Measurements from ENCODE around the gene CCDC12.

CCDC12 gene

DNA sequence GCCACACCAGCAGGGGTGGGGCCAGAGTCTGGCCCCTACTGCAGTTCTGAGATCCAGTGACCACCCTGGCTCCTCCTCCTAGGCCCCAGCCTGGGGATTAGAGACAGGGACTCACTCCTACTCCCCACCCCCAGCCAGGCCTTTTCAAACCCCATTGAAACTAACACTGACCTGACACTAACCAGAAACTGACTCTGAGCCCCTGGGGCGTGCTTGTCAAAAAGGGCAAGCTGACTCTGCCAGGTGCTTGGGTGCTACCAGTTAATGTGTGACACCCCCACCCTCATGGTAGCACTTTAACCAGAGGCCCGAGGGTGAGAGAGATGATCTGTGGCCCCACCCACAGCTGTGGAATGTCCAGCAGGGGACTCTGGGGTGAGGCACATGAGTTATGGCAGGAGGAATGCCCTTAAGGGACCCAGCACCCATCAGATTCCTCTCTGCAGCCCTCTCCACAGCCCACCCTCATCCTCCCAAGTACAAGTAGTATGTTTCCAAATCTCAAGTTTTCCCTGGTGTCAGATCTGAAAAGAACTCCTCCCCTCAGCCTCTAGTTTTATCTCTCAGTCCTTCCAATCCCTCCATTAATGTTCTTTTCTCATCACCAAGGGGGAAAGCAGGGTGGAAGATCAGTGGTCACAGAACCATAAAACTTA lies 97.6 kb downstream of the CCDC12 start:
- peak; percentile 8; the same call in 1 of the 3 replicates for ATAC-seq
- TF ChIP-seq ZC3H10 (CRISPR knock-in tag; IDR thresholded peaks at IDR 0.05) (no peak), ARNTL (CRISPR knock-in tag; IDR thresholded peaks at IDR 0.05; ENCODE audit: borderline replicate concordance, low read depth) (no peak), ISL1 (CRISPR knock-in tag; IDR thresholded peaks at IDR 0.05) (no peak), OSR1 (CRISPR knock-in tag; IDR thresholded peaks at IDR 0.05) (no peak), TOX (CRISPR knock-in tag; IDR thresholded peaks at IDR 0.05; ENCODE audit: borderline replicate concordance) (no peak), ZNF70 (CRISPR knock-in tag; IDR thresholded peaks at IDR 0.05) (no peak), ZNF565 (CRISPR knock-in tag; conservative IDR thresholded peaks at IDR 0.05; ENCODE audit: low read depth) (no peak), ZNF8 (CRISPR knock-in tag; IDR thresholded peaks at IDR 0.05) (no peak)
- TF ChIP-seq, protein P1, sequence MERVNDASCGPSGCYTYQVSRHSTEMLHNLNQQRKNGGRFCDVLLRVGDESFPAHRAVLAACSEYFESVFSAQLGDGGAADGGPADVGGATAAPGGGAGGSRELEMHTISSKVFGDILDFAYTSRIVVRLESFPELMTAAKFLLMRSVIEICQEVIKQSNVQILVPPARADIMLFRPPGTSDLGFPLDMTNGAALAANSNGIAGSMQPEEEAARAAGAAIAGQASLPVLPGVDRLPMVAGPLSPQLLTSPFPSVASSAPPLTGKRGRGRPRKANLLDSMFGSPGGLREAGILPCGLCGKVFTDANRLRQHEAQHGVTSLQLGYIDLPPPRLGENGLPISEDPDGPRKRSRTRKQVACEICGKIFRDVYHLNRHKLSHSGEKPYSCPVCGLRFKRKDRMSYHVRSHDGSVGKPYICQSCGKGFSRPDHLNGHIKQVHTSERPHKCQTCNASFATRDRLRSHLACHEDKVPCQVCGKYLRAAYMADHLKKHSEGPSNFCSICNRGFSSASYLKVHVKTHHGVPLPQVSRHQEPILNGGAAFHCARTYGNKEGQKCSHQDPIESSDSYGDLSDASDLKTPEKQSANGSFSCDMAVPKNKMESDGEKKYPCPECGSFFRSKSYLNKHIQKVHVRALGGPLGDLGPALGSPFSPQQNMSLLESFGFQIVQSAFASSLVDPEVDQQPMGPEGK (CRISPR knock-in tag; IDR thresholded peaks at IDR 0.05; ENCODE audit: borderline replicate concordance): no peak

- no peak for ATAC-seq
These were observed 99.0 kb downstream of the CCDC12 start, which contains the start of gene PTH1R for GRCh38 chr3:46877406-46878125. Gene PTH1R (plus strand): TSS chr3:46877721. CDS start chr3:46883560, 5,839 bp downstream.

GRCh38 chr3:46876313-46877300 lies 99.9 kb downstream of the CCDC12 start:
- TF ChIP-seq PPARA (CRISPR knock-in tag; IDR thresholded peaks at IDR 0.05; ENCODE audit: borderline replicate concordance) (no peak), ZNF70 (CRISPR knock-in tag; IDR thresholded peaks at IDR 0.05) (no peak), ESRRG (CRISPR knock-in tag; IDR thresholded peaks at IDR 0.05) (no peak), ZFP3 (CRISPR knock-in tag; IDR thresholded peaks at IDR 0.05) (no peak), BACH2 (CRISPR knock-in tag; IDR thresholded peaks at IDR 0.05; ENCODE audit: borderline replicate concordance) (no peak), ISL1 (CRISPR knock-in tag; IDR thresholded peaks at IDR 0.05) (no peak), ZC3H10 (CRISPR knock-in tag; IDR thresholded peaks at IDR 0.05) (no peak), ARNTL (CRISPR knock-in tag; IDR thresholded peaks at IDR 0.05; ENCODE audit: borderline replicate concordance, low read depth) (no peak), OSR1 (CRISPR knock-in tag; IDR thresholded peaks at IDR 0.05) (no peak), TOX (CRISPR knock-in tag; IDR thresholded peaks at IDR 0.05; ENCODE audit: borderline replicate concordance) (no peak), SNAI2 (CRISPR knock-in tag; IDR thresholded peaks at IDR 0.05) (no peak), POU6F1 (CRISPR knock-in tag; IDR thresholded peaks at IDR 0.05; ENCODE audit: borderline replicate concordance, low read depth) (no peak), CSDC2 (CRISPR knock-in tag; IDR thresholded peaks at IDR 0.05) (no peak), CSRNP3 (CRISPR knock-in tag; IDR thresholded peaks at IDR 0.05) (no peak)
- TF ChIP-seq, protein P1 (CRISPR knock-in tag; IDR thresholded peaks at IDR 0.05; ENCODE audit: borderline replicate concordance): no peak
- no peak for ATAC-seq

More at GRCh38 chr3:46877406-46878125, 99.0 kb downstream of the CCDC12 start, which contains the start of gene PTH1R:
- no peak for TF ChIP-seq ZFP3 (CRISPR knock-in tag; IDR thresholded peaks at IDR 0.05)
- TF ChIP-seq BACH2 (CRISPR knock-in tag; IDR thresholded peaks at IDR 0.05; ENCODE audit: borderline replicate concordance): no peak
- no peak for TF ChIP-seq SNAI2 (CRISPR knock-in tag; IDR thresholded peaks at IDR 0.05)
- TF ChIP-seq CREB5 (CRISPR knock-in tag; IDR thresholded peaks at IDR 0.05; ENCODE audit: low read depth): no peak
- no peak for TF ChIP-seq ZNF8 (CRISPR knock-in tag; IDR thresholded peaks at IDR 0.05)
- TF ChIP-seq TOX (CRISPR knock-in tag; IDR thresholded peaks at IDR 0.05; ENCODE audit: borderline replicate concordance): no peak

Data from SK-N-SH treated with all-trans-retinoic acid at 6 μM for 48 hours (cell line).